ENCODE results near the gene NFATC2.
A peak's percentile ranks its signal among the peaks of the same experiment; 100 is the strongest.
"Not testable (repeated sequence)": the region's sequence is repeated elsewhere in the genome, so short reads cannot be mapped to it uniquely, and the experiment has no call there.

Gene NFATC2

DNA sequence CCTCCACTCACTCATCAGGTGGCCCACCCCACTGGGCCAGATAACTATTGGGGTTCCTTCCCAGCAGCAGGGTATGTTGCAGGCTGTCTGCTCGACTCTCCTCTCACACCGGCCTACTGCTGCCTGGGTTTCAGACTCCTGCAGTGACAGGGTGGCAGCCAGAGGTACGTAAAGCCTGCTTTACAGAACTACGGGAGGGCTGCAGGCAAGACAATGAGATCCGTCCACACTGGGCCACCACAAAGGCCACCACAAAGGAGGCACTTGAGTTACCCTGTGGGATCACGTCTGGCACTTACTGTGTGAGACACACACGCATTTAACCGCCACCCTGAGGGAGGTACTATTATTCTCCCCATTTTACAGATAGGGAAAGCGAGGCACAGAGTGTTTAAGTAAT is 78.5 kb downstream of the NFATC2 start:
- Mint-ChIP-seq H3K27ac (no peak overlapping the region), H3K4me3 (no peak overlapping the region), H3K9me3 (no peaks in the 10 kb centered on the region), H3K36me3 (ENCODE audit: low read depth) (peaks cover 51% of the 10 kb centered on the region), H3K27me3 (ENCODE audit: low read depth) (no peaks in the 10 kb centered on the region), H3K4me1 (ENCODE audit: low read depth) (peaks cover 8% of the 10 kb centered on the region)
- no peak for DNase-seq (ENCODE audit: low spot score)

DNA sequence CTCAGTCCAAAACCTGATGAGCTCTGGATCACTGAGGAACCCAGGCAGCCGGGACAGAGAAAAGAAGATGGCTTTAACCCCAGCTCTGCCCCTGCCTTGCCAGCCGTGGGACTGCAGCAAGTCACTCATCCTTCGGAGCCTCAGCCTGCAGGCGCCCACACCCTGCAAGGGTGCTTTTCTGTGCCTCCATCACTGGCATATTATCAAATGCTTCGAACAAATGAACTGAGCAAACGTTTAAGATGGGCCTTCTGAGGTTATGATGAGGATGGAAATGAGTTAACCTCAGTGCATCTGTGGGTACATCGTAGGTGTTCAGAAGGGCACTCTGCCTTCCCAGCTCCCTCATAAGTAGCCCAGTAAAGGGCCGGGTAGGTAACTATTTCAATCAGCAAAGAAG is 79.0 kb downstream of the NFATC2 start:
- H3K36me3 Mint-ChIP-seq (ENCODE audit: low read depth): peaks cover 53% of the 10 kb centered on the region
- H3K4me1 Mint-ChIP-seq (ENCODE audit: low read depth): peaks cover 8% of the 10 kb centered on the region
- no peaks in the 10 kb centered on the region for H3K27me3 Mint-ChIP-seq (ENCODE audit: low read depth)
- DNase-seq (ENCODE audit: low spot score): no peak
- no peaks in the 10 kb centered on the region for H3K9me3 Mint-ChIP-seq
- H3K4me3 Mint-ChIP-seq: no peak overlapping the region
- H3K27ac Mint-ChIP-seq: no peak overlapping the region

DNA sequence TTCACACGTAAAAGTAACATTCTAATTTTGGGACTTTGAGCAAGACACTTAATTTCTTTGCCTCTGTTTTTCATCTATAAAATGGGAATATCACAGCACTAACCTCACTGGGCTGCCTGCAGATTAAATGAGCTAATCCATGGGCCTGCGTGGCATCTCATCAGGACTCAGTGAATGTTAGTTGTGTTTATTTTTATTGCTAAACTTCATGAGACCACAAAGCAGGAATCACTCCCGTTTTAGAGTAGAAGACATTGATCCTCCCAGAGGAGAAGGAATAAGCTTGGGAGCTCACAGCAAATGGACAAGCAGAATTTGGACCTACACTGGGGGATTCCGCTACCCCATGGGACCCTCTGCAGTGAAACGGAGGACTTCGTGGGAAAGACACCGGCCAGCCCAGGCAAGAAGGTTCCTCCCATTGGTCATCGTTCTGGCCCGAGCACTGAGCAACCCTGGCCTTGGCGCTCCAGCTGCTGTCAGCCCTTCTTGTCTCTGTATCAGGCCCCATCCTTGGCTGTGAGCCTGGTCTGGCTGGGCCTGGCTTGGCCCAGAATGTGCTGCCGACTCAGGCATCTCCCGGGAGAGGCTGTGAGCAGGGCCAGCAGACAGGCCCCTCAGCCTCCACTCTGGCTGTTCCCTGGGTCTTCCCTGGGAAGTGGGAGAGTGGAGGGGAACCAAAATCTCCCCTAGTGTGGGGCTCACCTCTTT is 79.8 kb downstream of the NFATC2 start:
- DNase-seq (ENCODE audit: low spot score): no peak
- H3K9me3 Mint-ChIP-seq: no peaks in the 10 kb centered on the region
- H3K4me1 Mint-ChIP-seq (ENCODE audit: low read depth): peaks cover 6% of the 10 kb centered on the region
- no peak overlapping the region for H3K27ac Mint-ChIP-seq
- H3K4me3 Mint-ChIP-seq: no peak overlapping the region
- H3K36me3 Mint-ChIP-seq (ENCODE audit: low read depth): peaks cover 51% of the 10 kb centered on the region
- H3K27me3 Mint-ChIP-seq (ENCODE audit: low read depth): no peaks in the 10 kb centered on the region

DNA sequence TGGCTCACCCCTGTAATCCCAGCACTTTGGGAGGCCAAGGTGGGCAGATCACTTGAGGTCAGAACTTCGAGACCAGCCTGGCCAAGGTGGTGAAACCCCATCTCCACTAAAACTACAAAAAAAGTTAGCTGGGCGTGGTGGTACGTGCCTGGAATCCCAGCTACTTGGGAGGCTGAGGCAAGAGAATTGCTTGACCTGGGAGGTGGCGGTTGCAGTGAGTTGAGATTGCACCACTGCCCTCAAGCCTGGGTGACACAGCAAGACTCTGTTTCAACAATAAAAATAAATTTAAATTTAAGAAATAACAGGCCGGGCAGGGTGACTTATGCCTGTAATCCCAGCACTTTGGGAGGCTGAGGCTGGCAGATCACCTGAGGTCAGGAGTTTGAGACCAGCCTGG is 80.7 kb downstream of the NFATC2 start:
- not testable (repeated sequence) for H3K9me3 Mint-ChIP-seq; H3K4me1 Mint-ChIP-seq (ENCODE audit: low read depth); DNase-seq (ENCODE audit: low spot score); H3K4me3 Mint-ChIP-seq; H3K27me3 Mint-ChIP-seq (ENCODE audit: low read depth); H3K27ac Mint-ChIP-seq
- peaks cover 53% of the 10 kb centered on the region for H3K36me3 Mint-ChIP-seq (ENCODE audit: low read depth)

DNA sequence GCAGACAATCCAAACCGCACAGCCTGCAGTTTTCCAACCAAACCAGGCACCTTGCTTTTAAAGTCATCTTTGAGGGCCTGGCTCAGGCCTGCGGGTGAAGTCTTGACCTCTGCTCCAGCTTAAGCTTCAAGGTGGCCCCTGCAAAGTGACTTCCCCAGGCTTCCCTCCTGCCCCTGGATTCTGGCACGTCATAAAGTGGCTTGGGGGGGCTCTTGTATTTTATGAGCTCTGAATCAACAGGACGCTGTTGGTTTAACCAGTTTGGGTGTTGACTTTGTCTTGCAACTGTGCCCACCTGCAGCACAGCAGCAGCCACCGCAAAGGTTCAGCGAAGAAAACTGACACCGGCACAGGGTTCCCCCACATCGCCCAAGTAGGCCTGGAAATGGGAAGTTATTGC is 81.2 kb downstream of the NFATC2 start:
- Mint-ChIP-seq H3K27ac (no peak overlapping the region), H3K36me3 (ENCODE audit: low read depth) (peaks cover 54% of the 10 kb centered on the region), H3K4me1 (ENCODE audit: low read depth) (peaks cover 4% of the 10 kb centered on the region), H3K27me3 (ENCODE audit: low read depth) (no peaks in the 10 kb centered on the region), H3K9me3 (no peaks in the 10 kb centered on the region), H3K4me3 (no peak overlapping the region)
- DNase-seq (ENCODE audit: low spot score): no peak

DNA sequence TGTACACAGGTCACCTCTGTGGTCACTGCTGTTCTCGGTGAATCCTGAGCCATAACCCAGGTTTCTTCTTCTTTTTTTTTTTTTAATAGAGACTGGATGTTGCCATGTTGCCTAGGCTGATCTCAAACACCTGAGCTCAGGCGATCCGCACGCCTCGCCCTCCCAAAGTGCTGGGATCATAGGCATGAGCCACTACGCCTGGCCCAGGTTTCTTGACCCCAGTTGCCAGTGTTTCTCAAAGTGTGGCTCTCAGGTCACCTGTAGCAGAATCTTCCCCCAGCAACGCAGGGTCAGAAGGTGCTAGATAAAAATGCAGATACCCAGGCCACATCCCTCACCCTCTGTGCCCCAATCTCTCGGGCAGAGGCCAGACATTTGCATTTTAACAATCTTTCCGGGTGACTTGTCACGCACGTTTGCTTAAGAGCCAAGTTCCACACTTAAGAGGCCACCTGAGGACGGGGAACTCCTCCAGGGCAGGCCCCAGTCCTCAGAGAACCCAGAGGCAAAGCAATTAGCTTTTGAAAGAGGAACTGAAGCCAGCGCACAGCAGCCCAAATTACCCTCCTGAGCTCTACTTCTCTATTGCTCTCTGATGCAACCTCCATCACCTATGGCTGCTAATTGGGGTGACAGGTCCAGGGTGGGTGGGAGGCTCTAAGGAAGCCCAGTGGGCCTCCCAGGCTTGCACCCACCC is 81.8 kb downstream of the NFATC2 start:
- no peaks in the 10 kb centered on the region for H3K27me3 Mint-ChIP-seq (ENCODE audit: low read depth)
- peaks cover 4% of the 10 kb centered on the region for H3K4me1 Mint-ChIP-seq (ENCODE audit: low read depth)
- H3K27ac Mint-ChIP-seq: no peak overlapping the region
- no peak for DNase-seq (ENCODE audit: low spot score)
- peaks cover 51% of the 10 kb centered on the region for H3K36me3 Mint-ChIP-seq (ENCODE audit: low read depth)
- H3K4me3 Mint-ChIP-seq: no peak overlapping the region
- no peaks in the 10 kb centered on the region for H3K9me3 Mint-ChIP-seq

DNA sequence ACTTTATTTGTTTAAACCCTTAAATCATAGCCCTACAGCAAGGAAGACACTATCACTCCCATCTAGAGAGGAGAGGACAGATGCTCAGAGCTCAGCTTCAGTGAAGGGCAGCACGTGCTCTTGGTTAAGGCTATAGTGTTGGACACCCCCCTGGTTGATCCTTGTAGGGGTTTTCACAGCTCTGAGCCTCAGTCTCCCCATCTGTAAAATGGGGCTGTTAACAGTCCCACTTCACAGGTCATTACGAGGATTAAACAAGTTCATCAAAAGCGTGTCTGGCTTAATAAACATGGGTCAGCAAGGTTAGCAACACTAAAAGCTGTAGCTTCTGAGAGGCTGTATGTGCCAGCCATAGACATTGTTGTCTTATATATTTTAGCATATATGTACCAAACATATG is 82.4 kb downstream of the NFATC2 start:
- Mint-ChIP-seq H3K9me3 (no peaks in the 10 kb centered on the region), H3K4me3 (no peak overlapping the region), H3K27me3 (ENCODE audit: low read depth) (no peaks in the 10 kb centered on the region), H3K4me1 (ENCODE audit: low read depth) (peaks cover 4% of the 10 kb centered on the region), H3K27ac (no peak overlapping the region), H3K36me3 (ENCODE audit: low read depth) (peaks cover 49% of the 10 kb centered on the region)
- no peak for DNase-seq (ENCODE audit: low spot score)

DNA sequence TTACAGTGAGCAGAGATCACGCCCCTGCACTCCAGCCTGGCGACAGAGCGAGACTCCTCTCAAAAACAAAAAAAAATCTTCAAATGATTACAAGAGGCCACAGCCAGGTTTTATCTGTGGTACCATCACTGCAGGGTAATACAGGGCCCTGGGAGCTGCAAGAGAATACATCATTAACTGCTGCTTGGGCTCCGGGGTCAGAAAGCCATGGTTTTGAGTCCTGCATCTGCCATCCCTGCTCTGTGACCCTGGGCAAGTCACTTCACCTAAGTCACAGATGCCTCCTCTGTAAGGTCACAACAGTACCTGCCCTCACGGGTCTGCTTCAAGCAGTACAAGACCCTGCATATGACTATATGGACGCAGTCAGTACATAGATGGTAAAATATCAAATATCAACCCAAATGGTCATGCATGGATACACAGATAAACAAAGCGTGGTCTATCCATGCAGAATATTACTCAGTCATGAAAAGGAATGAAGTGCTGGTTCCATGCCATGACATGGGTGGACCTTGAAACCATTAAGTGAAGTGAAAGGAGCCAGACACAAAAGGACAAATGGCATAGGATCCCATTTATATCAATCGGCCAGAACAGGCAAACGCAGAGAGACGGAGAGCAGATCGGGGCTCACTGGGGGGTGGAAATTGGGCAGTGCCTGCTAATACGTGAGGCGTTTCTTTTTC is 83.6 kb downstream of the NFATC2 start:
- Mint-ChIP-seq H3K27ac (no peak overlapping the region), H3K4me1 (ENCODE audit: low read depth) (peaks cover 1% of the 10 kb centered on the region), H3K4me3 (no peak overlapping the region), H3K36me3 (ENCODE audit: low read depth) (peaks cover 55% of the 10 kb centered on the region), H3K9me3 (no peaks in the 10 kb centered on the region), H3K27me3 (ENCODE audit: low read depth) (no peaks in the 10 kb centered on the region)
- DNase-seq (ENCODE audit: low spot score): no peak

DNA sequence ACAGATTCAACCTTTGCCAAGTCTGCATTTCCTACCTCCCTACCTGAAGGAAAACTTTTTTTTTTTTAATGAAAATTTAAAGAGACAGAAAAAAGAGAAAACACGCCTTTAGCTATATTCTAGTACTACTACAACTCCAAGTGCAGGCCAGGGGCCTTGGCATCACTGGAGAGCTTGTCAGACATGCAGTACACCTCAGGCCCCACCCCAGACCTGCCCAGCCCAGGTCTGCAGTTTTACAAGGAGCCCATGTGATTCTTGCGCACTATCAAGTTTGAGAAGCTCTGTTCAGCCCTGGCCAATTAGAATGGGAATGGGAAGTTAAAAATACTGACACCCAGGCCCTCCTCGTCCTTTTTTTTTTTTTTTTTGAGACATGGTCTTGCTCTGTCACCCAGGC is 85.0 kb downstream of the NFATC2 start:
- no peaks in the 10 kb centered on the region for H3K9me3 Mint-ChIP-seq
- H3K4me1 Mint-ChIP-seq (ENCODE audit: low read depth): peaks cover 1% of the 10 kb centered on the region
- DNase-seq (ENCODE audit: low spot score): no peak
- peaks cover 64% of the 10 kb centered on the region for H3K36me3 Mint-ChIP-seq (ENCODE audit: low read depth)
- no peak overlapping the region for H3K27ac Mint-ChIP-seq
- no peaks in the 10 kb centered on the region for H3K27me3 Mint-ChIP-seq (ENCODE audit: low read depth)
- H3K4me3 Mint-ChIP-seq: no peak overlapping the region

DNA sequence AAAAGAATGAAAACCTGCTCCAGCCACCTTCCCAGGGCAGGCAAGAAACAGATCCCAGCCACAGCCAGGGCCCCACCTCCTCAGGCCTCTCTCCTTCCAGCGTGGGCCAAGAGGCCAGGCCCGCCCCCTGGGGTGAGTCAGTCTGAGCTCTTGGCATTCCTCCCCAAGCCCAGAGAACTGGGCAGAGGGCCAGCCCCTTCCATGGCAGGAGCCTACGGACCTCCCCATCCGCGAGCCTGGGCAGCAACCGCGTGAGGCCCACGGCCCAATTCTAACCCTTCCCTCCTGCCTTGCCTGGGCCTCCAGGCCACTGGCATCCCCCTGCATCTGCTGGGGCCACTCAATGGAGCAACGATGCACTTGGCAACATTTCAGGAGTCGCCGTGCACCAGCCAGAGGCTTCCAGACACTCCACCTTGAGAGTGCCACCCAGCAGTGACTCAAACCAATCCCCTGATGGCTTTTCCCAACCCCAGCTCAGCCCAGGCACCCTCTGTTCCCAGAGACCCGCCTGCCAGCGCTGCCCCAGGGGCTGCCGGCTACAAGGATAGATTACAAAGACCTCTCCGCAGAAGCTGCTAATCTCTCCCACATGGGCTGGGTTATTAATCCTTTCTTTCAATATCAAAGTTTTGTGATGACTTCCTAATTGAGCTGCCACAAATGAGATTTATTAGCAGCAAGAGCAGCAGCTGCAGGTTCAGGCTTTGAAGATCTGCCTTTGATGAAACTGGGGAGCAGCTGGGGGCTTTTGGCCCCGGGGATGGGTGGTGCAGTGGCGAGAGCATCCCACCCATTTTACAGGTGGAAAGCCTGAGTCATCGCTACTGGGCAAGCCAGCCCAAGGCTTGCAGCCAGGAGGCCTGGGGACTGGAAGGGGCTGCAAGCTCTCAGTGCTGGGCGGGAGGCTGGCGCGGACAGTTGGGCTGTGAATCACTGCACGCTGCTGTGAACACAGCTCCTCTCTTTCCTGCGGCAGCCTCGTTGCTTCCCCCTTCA is 85.7 kb downstream of the NFATC2 start:
- peaks cover 1% of the 10 kb centered on the region for H3K4me1 Mint-ChIP-seq (ENCODE audit: low read depth)
- no peak overlapping the region for H3K27ac Mint-ChIP-seq
- H3K9me3 Mint-ChIP-seq: no peaks in the 10 kb centered on the region
- H3K36me3 Mint-ChIP-seq (ENCODE audit: low read depth): peaks cover 72% of the 10 kb centered on the region
- no peaks in the 10 kb centered on the region for H3K27me3 Mint-ChIP-seq (ENCODE audit: low read depth)
- no peak overlapping the region for H3K4me3 Mint-ChIP-seq
- DNase-seq (ENCODE audit: low spot score): no peak

DNA sequence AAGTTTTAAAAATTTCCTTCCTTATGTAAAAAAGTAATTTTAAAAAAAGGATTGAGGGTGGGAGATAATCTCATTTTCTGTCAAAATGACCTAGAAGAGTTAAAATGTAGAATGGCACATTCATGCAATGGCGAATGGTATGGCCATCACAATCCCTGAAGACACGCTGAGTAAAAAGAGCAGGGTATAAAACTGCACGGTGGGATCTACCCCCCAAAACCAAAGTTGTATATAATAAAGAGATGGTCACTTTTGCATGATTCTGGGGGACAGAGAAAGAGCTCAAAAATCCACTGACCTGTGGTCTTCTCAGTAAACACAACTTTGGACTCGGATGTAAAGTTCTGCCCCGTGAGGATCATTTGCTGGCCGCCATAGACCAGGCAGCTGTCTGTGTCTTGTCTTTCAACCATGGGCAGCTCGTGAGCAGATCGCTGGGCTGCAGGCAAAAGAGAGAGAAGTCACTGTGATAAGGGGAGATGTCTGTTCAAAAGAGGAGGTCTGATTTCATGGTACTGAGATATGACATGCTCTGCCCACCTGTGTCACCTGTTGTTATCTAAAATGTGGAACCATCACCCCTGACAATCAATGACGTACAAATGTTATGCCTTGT is 88.2 kb downstream of the NFATC2 start:
- Mint-ChIP-seq H3K4me3 (no peak overlapping the region), H3K9me3 (no peaks in the 10 kb centered on the region), H3K4me1 (ENCODE audit: low read depth) (peaks cover 1% of the 10 kb centered on the region), H3K27ac (no peak overlapping the region), H3K27me3 (ENCODE audit: low read depth) (no peaks in the 10 kb centered on the region), H3K36me3 (ENCODE audit: low read depth) (peaks cover 59% of the 10 kb centered on the region)
- no peak for DNase-seq (ENCODE audit: low spot score)

DNA sequence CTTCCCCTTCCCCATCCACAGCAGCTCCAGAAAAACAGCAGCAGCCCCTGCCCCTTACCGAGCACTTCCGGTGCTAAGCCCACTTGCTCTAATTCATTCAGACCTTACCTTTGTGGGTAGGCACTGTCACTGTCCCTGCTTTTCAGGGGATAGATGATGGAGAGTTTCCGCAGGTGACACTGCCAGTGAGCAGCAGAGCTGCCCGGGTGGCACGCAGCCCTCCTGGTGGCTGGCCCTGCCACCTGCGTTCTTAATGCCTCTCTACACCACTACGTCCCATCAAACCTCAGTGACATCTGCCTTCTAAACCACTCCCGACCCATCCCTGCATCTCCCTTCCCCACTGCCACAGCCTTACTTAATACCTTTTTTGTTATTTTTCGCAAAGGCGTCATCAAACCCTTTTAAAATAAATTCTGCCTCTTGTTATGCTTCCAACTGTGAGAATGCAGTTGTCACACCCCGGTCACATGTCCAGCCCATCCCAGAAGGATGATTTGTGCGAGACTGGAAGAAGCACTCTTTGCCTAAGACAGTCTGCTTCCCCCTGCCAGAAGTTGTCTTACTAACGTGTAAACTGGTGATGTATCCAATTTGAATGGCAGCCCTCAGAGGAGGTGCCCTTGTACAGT is 89.7 kb downstream of the NFATC2 start:
- Mint-ChIP-seq H3K4me1 (ENCODE audit: low read depth) (peaks cover 1% of the 10 kb centered on the region), H3K27ac (peak overlapping the region; percentile 52), H3K36me3 (ENCODE audit: low read depth) (peaks cover 57% of the 10 kb centered on the region), H3K27me3 (ENCODE audit: low read depth) (no peaks in the 10 kb centered on the region), H3K9me3 (no peaks in the 10 kb centered on the region), H3K4me3 (no peak overlapping the region)
- DNase-seq (ENCODE audit: low spot score): no peak

DNA sequence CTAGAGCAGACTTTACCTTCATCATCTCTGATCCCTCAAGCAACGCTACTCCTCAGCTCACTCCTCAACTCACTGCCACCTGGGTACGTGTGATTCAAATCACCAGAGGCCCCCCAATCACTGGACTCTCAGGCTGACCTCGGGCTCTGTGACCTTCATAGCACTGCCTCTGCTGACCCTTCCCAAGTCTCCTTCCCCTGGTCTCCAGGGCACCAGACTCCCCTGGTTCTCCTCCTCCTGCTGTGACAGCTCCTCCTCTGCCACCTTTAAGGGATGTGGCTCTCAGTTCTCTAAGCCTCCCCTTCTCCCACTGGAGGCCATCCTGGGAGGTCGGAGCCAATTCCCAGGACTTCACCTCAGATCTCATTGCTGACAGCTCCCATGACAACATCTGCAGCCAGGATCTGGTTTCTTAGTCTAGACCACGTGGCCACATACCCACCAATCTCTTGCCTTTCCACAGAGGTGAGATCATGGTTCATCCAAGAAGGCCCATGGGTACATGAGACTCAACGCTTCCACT is 90.4 kb downstream of the NFATC2 start:
- H3K4me3 Mint-ChIP-seq: no peak overlapping the region
- DNase-seq (ENCODE audit: low spot score): no peak
- H3K9me3 Mint-ChIP-seq: no peaks in the 10 kb centered on the region

More for the DNA sequence above, 90.4 kb downstream of the NFATC2 start:
- peak overlapping the region; percentile 52 for H3K27ac Mint-ChIP-seq
- peaks cover 1% of the 10 kb centered on the region for H3K4me1 Mint-ChIP-seq (ENCODE audit: low read depth)
- H3K36me3 Mint-ChIP-seq (ENCODE audit: low read depth): peaks cover 60% of the 10 kb centered on the region
- no peaks in the 10 kb centered on the region for H3K27me3 Mint-ChIP-seq (ENCODE audit: low read depth)
